HepG2 (cell line): ENCODE measurements around the gene BLOC1S4. TPM values are rescaled to one million over a fixed set of nuclear protein-coding genes. Genes with fewer than 3 reads are reported as not detected.

Experiments
- ATF3 ChIP-seq: sonication (generic); formaldehyde crosslinking; IDR thresholded peaks from 2 replicates; pipeline ENCODE4 v1.4.0; 2020; ENCODE audit warnings: missing genetic modification reagents
- CBX1 ChIP-seq: IDR thresholded peaks from one replicate; pipeline ENCODE4 v1.6.1; 2016; ENCODE audit warnings: antibody characterized with exemption, low read depth
- CEBPB ChIP-seq: IDR thresholded peaks from 2 replicates; pipeline ENCODE4 v1.6.1; 2011; ENCODE audit warnings: low read depth, low read length, improper control_type of control experiment, borderline replicate concordance
- DPF2 ChIP-seq: sonication (generic); formaldehyde crosslinking; IDR thresholded peaks from 2 replicates; pipeline ENCODE4 v1.4.0; 2020; ENCODE audit warnings: mild to moderate bottlenecking, low read depth, missing genetic modification reagents, borderline replicate concordance
- DR1 ChIP-seq: sonication (generic); formaldehyde crosslinking; IDR thresholded peaks from 2 replicates; pipeline ENCODE4 v1.8.0; 2021; ENCODE audit warnings: mild to moderate bottlenecking, missing genetic modification reagents, inconsistent platforms
- GATA4 ChIP-seq: sonication (generic); IDR thresholded peaks from 2 replicates; pipeline ENCODE4 v1.6.1; 2016; ENCODE audit warnings: antibody characterized with exemption, low read depth, borderline replicate concordance
- NRL ChIP-seq: sonication (generic); formaldehyde crosslinking; IDR thresholded peaks from 2 replicates; pipeline ENCODE4 v1.5.0; 2020; ENCODE audit warnings: missing genetic modification reagents, mild to moderate bottlenecking, moderate library complexity, borderline replicate concordance
- PHF20 ChIP-seq: sonication (generic); formaldehyde crosslinking; IDR thresholded peaks from 2 replicates; pipeline ENCODE4 v1.5.0; 2020; ENCODE audit warnings: mild to moderate bottlenecking, missing genetic modification reagents
- SP1 ChIP-seq, 2 experiments: fragments of 450-650 bp in 1 of 2; sonication (generic) in 1 of 2; formaldehyde crosslinking in 1 of 2; IDR thresholded peaks; 2 replicates each; pipeline versions ENCODE4 v1.4.0 to v1.6.1; 2016 to 2020; ENCODE audit warnings: missing genetic modification reagents in 1 of 2
- TBX2 ChIP-seq: sonication (generic); formaldehyde crosslinking; IDR thresholded peaks from 2 replicates; pipeline ENCODE4 v1.5.0; 2020; ENCODE audit warnings: missing genetic modification reagents, mild to moderate bottlenecking, borderline replicate concordance
- TGIF2 ChIP-seq: IDR thresholded peaks from 2 replicates; pipeline ENCODE4 v1.6.1; 2016; ENCODE audit warnings: control low read depth, missing compliant biosample characterization
- ZFP36L2 ChIP-seq: sonication (generic); formaldehyde crosslinking; IDR thresholded peaks from 2 replicates; pipeline ENCODE4 v1.4.0; 2020; ENCODE audit warnings: missing genetic modification reagents
- ZFY ChIP-seq: sonication (generic); formaldehyde crosslinking; IDR thresholded peaks from 2 replicates; pipeline ENCODE4 v1.4.0; 2020; ENCODE audit warnings: missing genetic modification reagents
- ZNF510 ChIP-seq: sonication (generic); formaldehyde crosslinking; IDR thresholded peaks from 2 replicates; pipeline ENCODE4 v1.4.0; 2020; ENCODE audit warnings: low read depth, mild to moderate bottlenecking, missing genetic modification reagents
- ZNF605 ChIP-seq: sonication (generic); formaldehyde crosslinking; IDR thresholded peaks from 2 replicates; pipeline ENCODE4 v1.8.0; 2022; ENCODE audit warnings: mild to moderate bottlenecking, missing genetic modification reagents
- ZNF766 ChIP-seq: sonication (generic); formaldehyde crosslinking; IDR thresholded peaks from 2 replicates; pipeline ENCODE4 v1.5.0; 2020; ENCODE audit warnings: missing genetic modification reagents, borderline replicate concordance
- ZNF792 ChIP-seq: IDR thresholded peaks from 2 replicates; pipeline ENCODE4 v1.6.1; 2016
- ZSCAN25 ChIP-seq: sonication (generic); formaldehyde crosslinking; IDR thresholded peaks from 2 replicates; pipeline ENCODE4 v1.8.0; 2022; ENCODE audit warnings: mild to moderate bottlenecking, missing genetic modification reagents
- polyA plus RNA-seq, 8 experiments: library from polyadenylated mRNA; depleted of rRNA in 3 of 8; stranded (reverse) in 7 of 8; unstranded in 1 of 8; fragments of >200 nt; fragmentation: Illumina TruSeq in 4 of 8; extraction: Trizol in 4 of 8; gene quantifications; 2 replicates each; pipeline versions ENCODE4 v1.2.1 to v1.2.3, GENCODE V29; 2011 to 2016; ENCODE audit warnings: low read depth in 4 of 8, missing spikeins in 1 of 8, mixed read lengths in 1 of 8; ENCODE audit not compliant: insufficient read depth in 1 of 8
- total RNA-seq, 5 experiments: library from RNA; depleted of rRNA; stranded (reverse); fragments of >200 nt; fragmentation: Illumina TruSeq; extraction: Trizol; gene quantifications; 2 replicates each; pipeline ENCODE4 v1.2.3, GENCODE V29; 2016; ENCODE audit warnings: low read depth in 1 of 5
- TF ChIP-seq, protein P1 (sequence below): sonication (generic); formaldehyde crosslinking; IDR thresholded peaks from 2 replicates; pipeline ENCODE4 v1.5.0; 2020; ENCODE audit warnings: mild to moderate bottlenecking, missing genetic modification reagents, moderate library complexity
- TF ChIP-seq, protein P2 (sequence below): IDR thresholded peaks from 2 replicates; pipeline ENCODE4 v1.6.1; 2016; ENCODE audit warnings: missing compliant biosample characterization, missing genetic modification reagents, borderline replicate concordance
- TF ChIP-seq, protein P3 (sequence below): IDR thresholded peaks from 2 replicates; pipeline ENCODE4 v1.6.1; 2016; ENCODE audit warnings: missing compliant biosample characterization, missing genetic modification reagents, borderline replicate concordance
- TF ChIP-seq, protein P4 (sequence below): sonication (generic); formaldehyde crosslinking; IDR thresholded peaks from 2 replicates; pipeline ENCODE4 v1.5.0; 2020; ENCODE audit warnings: mild to moderate bottlenecking, missing genetic modification reagents

Gene BLOC1S4
- total and polyA plus RNA-seq, 2 of the 13 experiments (the other 11 are each of a cell fraction or from before 2014, with no cell fraction given), result 15.5 to 20.9 TPM

- TF ChIP-seq PHF20 (CRISPR knock-in tag) (no peak), DPF2 (CRISPR knock-in tag) (peak; percentile 87; the same call in 1 of the 2 replicates), DR1 (CRISPR knock-in tag) (no peak), CEBPB (peak; percentile 100), ZFP36L2 (CRISPR knock-in tag) (no peak; the same call in 1 of the 2 replicates), ZNF510 (no peak), NRL (CRISPR knock-in tag) (peak; percentile 34; the same call in 1 of the 2 replicates), ZNF792 (CRISPR knock-in tag) (peak; percentile 95), ZSCAN25 (CRISPR knock-in tag) (peak; percentile 65; the same call in 1 of the 2 replicates), ZNF605 (CRISPR knock-in tag) (peak; percentile 73; the same call in 1 of the 2 replicates), TGIF2 (peak; percentile 94), ZFY (CRISPR knock-in tag) (peak; percentile 61), GATA4 (peak; percentile 58; the same call in 1 of the 2 replicates), SP1 (IDR thresholded peaks at IDR 0.05) (no peak), SP1 (CRISPR knock-in tag; IDR thresholded peaks at IDR 0.05) (0 out of 2 replicates have a peak, but pooled peaks have one; percentile 44), ATF3 (CRISPR knock-in tag) (peak; percentile 48; the same call in 1 of the 2 replicates), ZNF766 (CRISPR knock-in tag) (peak; percentile 81; the same call in 1 of the 2 replicates), TBX2 (CRISPR knock-in tag) (peak; percentile 98), CBX1 (peak; percentile 68)
- TF ChIP-seq, protein P1, sequence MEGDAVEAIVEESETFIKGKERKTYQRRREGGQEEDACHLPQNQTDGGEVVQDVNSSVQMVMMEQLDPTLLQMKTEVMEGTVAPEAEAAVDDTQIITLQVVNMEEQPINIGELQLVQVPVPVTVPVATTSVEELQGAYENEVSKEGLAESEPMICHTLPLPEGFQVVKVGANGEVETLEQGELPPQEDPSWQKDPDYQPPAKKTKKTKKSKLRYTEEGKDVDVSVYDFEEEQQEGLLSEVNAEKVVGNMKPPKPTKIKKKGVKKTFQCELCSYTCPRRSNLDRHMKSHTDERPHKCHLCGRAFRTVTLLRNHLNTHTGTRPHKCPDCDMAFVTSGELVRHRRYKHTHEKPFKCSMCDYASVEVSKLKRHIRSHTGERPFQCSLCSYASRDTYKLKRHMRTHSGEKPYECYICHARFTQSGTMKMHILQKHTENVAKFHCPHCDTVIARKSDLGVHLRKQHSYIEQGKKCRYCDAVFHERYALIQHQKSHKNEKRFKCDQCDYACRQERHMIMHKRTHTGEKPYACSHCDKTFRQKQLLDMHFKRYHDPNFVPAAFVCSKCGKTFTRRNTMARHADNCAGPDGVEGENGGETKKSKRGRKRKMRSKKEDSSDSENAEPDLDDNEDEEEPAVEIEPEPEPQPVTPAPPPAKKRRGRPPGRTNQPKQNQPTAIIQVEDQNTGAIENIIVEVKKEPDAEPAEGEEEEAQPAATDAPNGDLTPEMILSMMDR (CRISPR knock-in tag), result peak; percentile 66
- TF ChIP-seq, protein P2, sequence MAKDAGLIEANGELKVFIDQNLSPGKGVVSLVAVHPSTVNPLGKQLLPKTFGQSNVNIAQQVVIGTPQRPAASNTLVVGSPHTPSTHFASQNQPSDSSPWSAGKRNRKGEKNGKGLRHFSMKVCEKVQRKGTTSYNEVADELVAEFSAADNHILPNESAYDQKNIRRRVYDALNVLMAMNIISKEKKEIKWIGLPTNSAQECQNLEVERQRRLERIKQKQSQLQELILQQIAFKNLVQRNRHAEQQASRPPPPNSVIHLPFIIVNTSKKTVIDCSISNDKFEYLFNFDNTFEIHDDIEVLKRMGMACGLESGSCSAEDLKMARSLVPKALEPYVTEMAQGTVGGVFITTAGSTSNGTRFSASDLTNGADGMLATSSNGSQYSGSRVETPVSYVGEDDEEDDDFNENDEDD (CRISPR knock-in tag), result peak; percentile 54; the same call in 1 of the 2 replicates
- TF ChIP-seq, protein P3, sequence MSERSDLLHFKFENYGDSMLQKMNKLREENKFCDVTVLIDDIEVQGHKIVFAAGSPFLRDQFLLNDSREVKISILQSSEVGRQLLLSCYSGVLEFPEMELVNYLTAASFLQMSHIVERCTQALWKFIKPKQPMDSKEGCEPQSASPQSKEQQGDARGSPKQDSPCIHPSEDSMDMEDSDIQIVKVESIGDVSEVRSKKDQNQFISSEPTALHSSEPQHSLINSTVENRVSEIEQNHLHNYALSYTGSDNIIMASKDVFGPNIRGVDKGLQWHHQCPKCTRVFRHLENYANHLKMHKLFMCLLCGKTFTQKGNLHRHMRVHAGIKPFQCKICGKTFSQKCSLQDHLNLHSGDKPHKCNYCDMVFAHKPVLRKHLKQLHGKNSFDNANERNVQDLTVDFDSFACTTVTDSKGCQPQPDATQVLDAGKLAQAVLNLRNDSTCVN (CRISPR knock-in tag), result no peak; the same call in 1 of the 2 replicates
- TF ChIP-seq, protein P4, sequence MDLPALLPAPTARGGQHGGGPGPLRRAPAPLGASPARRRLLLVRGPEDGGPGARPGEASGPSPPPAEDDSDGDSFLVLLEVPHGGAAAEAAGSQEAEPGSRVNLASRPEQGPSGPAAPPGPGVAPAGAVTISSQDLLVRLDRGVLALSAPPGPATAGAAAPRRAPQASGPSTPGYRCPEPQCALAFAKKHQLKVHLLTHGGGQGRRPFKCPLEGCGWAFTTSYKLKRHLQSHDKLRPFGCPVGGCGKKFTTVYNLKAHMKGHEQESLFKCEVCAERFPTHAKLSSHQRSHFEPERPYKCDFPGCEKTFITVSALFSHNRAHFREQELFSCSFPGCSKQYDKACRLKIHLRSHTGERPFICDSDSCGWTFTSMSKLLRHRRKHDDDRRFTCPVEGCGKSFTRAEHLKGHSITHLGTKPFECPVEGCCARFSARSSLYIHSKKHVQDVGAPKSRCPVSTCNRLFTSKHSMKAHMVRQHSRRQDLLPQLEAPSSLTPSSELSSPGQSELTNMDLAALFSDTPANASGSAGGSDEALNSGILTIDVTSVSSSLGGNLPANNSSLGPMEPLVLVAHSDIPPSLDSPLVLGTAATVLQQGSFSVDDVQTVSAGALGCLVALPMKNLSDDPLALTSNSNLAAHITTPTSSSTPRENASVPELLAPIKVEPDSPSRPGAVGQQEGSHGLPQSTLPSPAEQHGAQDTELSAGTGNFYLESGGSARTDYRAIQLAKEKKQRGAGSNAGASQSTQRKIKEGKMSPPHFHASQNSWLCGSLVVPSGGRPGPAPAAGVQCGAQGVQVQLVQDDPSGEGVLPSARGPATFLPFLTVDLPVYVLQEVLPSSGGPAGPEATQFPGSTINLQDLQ (CRISPR knock-in tag), result no peak
Measured at GRCh38 chr4:6695660-6696610, 20.0 kb upstream of the BLOC1S4 start (continued).
